Large intestine (tissue), 3 donors: ENCODE results near the gene PSMA3. TPM values are rescaled to one million over a fixed set of nuclear protein-coding genes. Genes with fewer than 3 reads are reported as not detected.
A peak's percentile ranks its signal among the peaks of the same experiment; 100 is the strongest.
"Not testable (repeated sequence)": the region's sequence is repeated elsewhere in the genome, so short reads cannot be mapped to it uniquely, and the experiment has no call there.

Experiments
- DNase-seq, 2 donors: peaks; one replicate each; pipeline versions ENCODE4 v3.0.0 to v3.0.0-alpha.2; 2013
- H3K27ac ChIP-seq: one replicate; pipeline ENCODE4 v1.5.1; 2013; ENCODE audit warnings: low read length
- H3K27me3 ChIP-seq: 2 replicates; pipeline ENCODE4 v1.6.1; 2013; ENCODE audit warnings: low read length; ENCODE audit not compliant: control insufficient read depth, insufficient read depth
- H3K36me3 ChIP-seq: 2 replicates; pipeline ENCODE4 v1.6.1; 2013; ENCODE audit warnings: low read length; ENCODE audit not compliant: control insufficient read depth, insufficient read depth
- H3K4me1 ChIP-seq: one replicate; pipeline ENCODE4 v1.6.1; 2013; ENCODE audit warnings: low read length; ENCODE audit not compliant: control insufficient read depth, insufficient read depth
- H3K4me3 ChIP-seq: one replicate; pipeline ENCODE4 v1.5.1; 2013; ENCODE audit warnings: low read length
- H3K9me3 ChIP-seq: one replicate; pipeline ENCODE4 v1.6.1; 2013; ENCODE audit warnings: mild to moderate bottlenecking, low read depth, low read length, moderate library complexity; ENCODE audit not compliant: control insufficient read depth
- WGBS: methylation state at CpG from one replicate; pipeline ENCODE4 v1.1.5; 2013; ENCODE audit warnings: low lambda C conversion rate; ENCODE audit not compliant: insufficient coverage; 5-methylcytosine and 5-hydroxymethylcytosine counted together
- polyA plus RNA-seq: library from polyadenylated mRNA; unstranded; fragments of 120-200 nt; gene quantifications from one replicate; pipeline ENCODE4 v1.2.1, GENCODE V29; 2013

The PSMA3 gene
- polyA plus RNA-seq, 1 donor: 151 TPM

- Histone ChIP-seq H3K4me3 (no peak overlapping the region), H3K27me3 (no peaks in the 10 kb centered on the region), H3K36me3 (peaks cover 35% of the 10 kb centered on the region), H3K9me3 (no peaks in the 10 kb centered on the region), H3K27ac (no peak overlapping the region), H3K4me1 (no peaks in the 10 kb centered on the region)
- 71% methylated on average over 2 of the region's 2 CpGs for WGBS
- DNase-seq: no peak
These were observed 28.1 kb upstream of the PSMA3 start for GRCh38 chr14:58216544-58216943.

- Histone ChIP-seq H3K27ac (no peak overlapping the region), H3K4me3 (no peak overlapping the region), H3K9me3 (no peaks in the 10 kb centered on the region), H3K4me1 (no peaks in the 10 kb centered on the region), H3K27me3 (no peaks in the 10 kb centered on the region), H3K36me3 (peaks cover 25% of the 10 kb centered on the region)
- WGBS: no CpG with 5 or more reads among the region's 5 CpGs
- DNase-seq: no peak
These were observed 17.4 kb upstream of the PSMA3 start for GRCh38 chr14:58227096-58227819.

- peak overlapping the region; percentile 71 for H3K4me3 ChIP-seq
- peak overlapping the region; percentile 63 for H3K27ac ChIP-seq
- H3K27me3 ChIP-seq: no peaks in the 10 kb centered on the region
- WGBS: 57% methylated on average over 6 of the region's 16 CpGs
- peaks cover 2% of the 10 kb centered on the region for H3K4me1 ChIP-seq
- peak in 1 of 2 donors; percentile 49 for DNase-seq
- no peaks in the 10 kb centered on the region for H3K9me3 ChIP-seq
- peaks cover 4% of the 10 kb centered on the region for H3K36me3 ChIP-seq
These were observed 6.1 kb upstream of the PSMA3 start for GRCh38 chr14:58238252-58239243.

- H3K27ac ChIP-seq: peak overlapping the region; percentile 63
- H3K27me3 ChIP-seq: no peaks in the 10 kb centered on the region
- 8% methylated on average over 4 of the region's 23 CpGs for WGBS
- H3K4me3 ChIP-seq: peak overlapping the region; percentile 71
- no peaks in the 10 kb centered on the region for H3K36me3 ChIP-seq
- DNase-seq: peak; percentile 48 to 69
- no peaks in the 10 kb centered on the region for H3K9me3 ChIP-seq
- peaks cover 2% of the 10 kb centered on the region for H3K4me1 ChIP-seq
These were observed 5.1 kb upstream of the PSMA3 start for GRCh38 chr14:58239244-58240195.

GRCh38 chr14:58243790-58244555 lies 670 bp upstream of the PSMA3 start:
- no peaks in the 10 kb centered on the region for H3K9me3 ChIP-seq
- H3K4me3 ChIP-seq: peak overlapping the region; percentile 80
- peaks cover 11% of the 10 kb centered on the region for H3K36me3 ChIP-seq
- peak overlapping the region; percentile 95 for H3K27ac ChIP-seq
- no peaks in the 10 kb centered on the region for H3K27me3 ChIP-seq
- peak; percentile 13 to 78 for DNase-seq
- H3K4me1 ChIP-seq: peaks cover 7% of the 10 kb centered on the region
- WGBS: 2% methylated on average over 9 of the region's 16 CpGs

- 0% methylated on average over 2 of the region's 3 CpGs for WGBS
These were observed 919 bp downstream of the PSMA3 start for GRCh38 chr14:58245562-58245961.

GRCh38 chr14:58249611-58250010 lies 5.0 kb downstream of the PSMA3 start:
- no peaks in the 10 kb centered on the region for H3K27me3 ChIP-seq
- no peak overlapping the region for H3K4me3 ChIP-seq
- peaks cover 50% of the 10 kb centered on the region for H3K36me3 ChIP-seq
- DNase-seq: no peak
- H3K9me3 ChIP-seq: no peaks in the 10 kb centered on the region
- H3K4me1 ChIP-seq: peaks cover 5% of the 10 kb centered on the region
- WGBS: 100% methylated on average over 1 of the region's 8 CpGs
- H3K27ac ChIP-seq: no peak overlapping the region

More at GRCh38 chr14:58245562-58245961, 919 bp downstream of the PSMA3 start:
- Histone ChIP-seq H3K27ac (peak overlapping the region; percentile 96), H3K36me3 (peaks cover 22% of the 10 kb centered on the region), H3K9me3 (no peaks in the 10 kb centered on the region), H3K27me3 (no peaks in the 10 kb centered on the region), H3K4me1 (peaks cover 7% of the 10 kb centered on the region), H3K4me3 (peak overlapping the region; percentile 80)
- DNase-seq: no peak

GRCh38 chr14:58258156-58258555 lies 13.5 kb downstream of the PSMA3 start:
- peaks cover 72% of the 10 kb centered on the region for H3K36me3 ChIP-seq
- no peak for DNase-seq
- H3K4me1 ChIP-seq: no peaks in the 10 kb centered on the region
- no peak overlapping the region for H3K27ac ChIP-seq
- H3K27me3 ChIP-seq: no peaks in the 10 kb centered on the region
- H3K9me3 ChIP-seq: no peaks in the 10 kb centered on the region
- no peak overlapping the region for H3K4me3 ChIP-seq
- WGBS: no CpG with 5 or more reads among the region's 4 CpGs

- peaks cover 82% of the 10 kb centered on the region for H3K36me3 ChIP-seq
- not testable (repeated sequence) for H3K4me3 ChIP-seq, H3K4me1 ChIP-seq, H3K27ac ChIP-seq, DNase-seq, H3K9me3 ChIP-seq, H3K27me3 ChIP-seq
- no CpG with 5 or more reads among the region's 10 CpGs for WGBS
These were observed 17.4 kb downstream of the PSMA3 start for GRCh38 chr14:58262005-58262404.
